PFSK-1 (cell line): ENCODE data around the gene RXFP1.

Experiments
- FOXP2 ChIP-seq: optimal IDR thresholded peaks from 2 replicates; pipeline ENCODE3; 2011; ENCODE audit warnings: borderline replicate concordance, control low read depth, inconsistent platforms; ENCODE audit not compliant: insufficient read depth; ENCODE audit errors: extremely low read length, extremely low read depth
- POLR2AphosphoS5 ChIP-seq: IDR thresholded peaks from 2 replicates; pipeline ENCODE4 v1.6.1; 2012; ENCODE audit warnings: low read depth, mild to moderate bottlenecking, control low read depth, low read length, moderate library complexity
- REST ChIP-seq, 2 experiments: IDR thresholded peaks; 2 replicates each; pipeline versions ENCODE4 v1.6.1 to v1.8.0; 2011 to 2012; ENCODE audit warnings: low read depth in 2 of 2, low read length in 2 of 2, control low read depth in 1 of 2, inconsistent platforms in 1 of 2, mild to moderate bottlenecking in 1 of 2, moderate library complexity in 1 of 2; ENCODE audit not compliant: insufficient read depth in 1 of 2
- SIN3A ChIP-seq: IDR thresholded peaks from 2 replicates; pipeline ENCODE4 v1.6.1; 2012; ENCODE audit warnings: mild to moderate bottlenecking, low read length, moderate library complexity, borderline replicate concordance; ENCODE audit not compliant: insufficient read depth
- TAF1 ChIP-seq: IDR thresholded peaks from 2 replicates; pipeline ENCODE4 v1.6.1; 2012; ENCODE audit warnings: low read length, control low read depth, borderline replicate concordance; ENCODE audit not compliant: insufficient read depth

RXFP1 gene

GRCh38 chr4:158590306-158590705 lies 68.6 kb downstream of the RXFP1 start:
- TF ChIP-seq SIN3A = no peak
- TF ChIP-seq TAF1 = no peak
- TF ChIP-seq POLR2AphosphoS5 = no peak
- TF ChIP-seq FOXP2 = no peak
- TF ChIP-seq REST (IDR thresholded peaks at IDR 0.05; ENCODE audit: insufficient read depth in 1 of 2, low read depth in 2 of 2, low read length in 2 of 2) = no peak

GRCh38 chr4:158590824-158591223 lies 69.1 kb downstream of the RXFP1 start:
- TF ChIP-seq TAF1 (no peak), REST (IDR thresholded peaks at IDR 0.05; ENCODE audit: insufficient read depth in 1 of 2, low read depth in 2 of 2, low read length in 2 of 2) (no peak), POLR2AphosphoS5 (no peak), FOXP2 (no peak), SIN3A (no peak)

GRCh38 chr4:158597879-158598596 lies 76.4 kb downstream of the RXFP1 start:
- TF ChIP-seq SIN3A = no peak
- TF ChIP-seq POLR2AphosphoS5 = no peak
- no peak for TF ChIP-seq REST (IDR thresholded peaks at IDR 0.05; ENCODE audit: insufficient read depth in 1 of 2, low read depth in 2 of 2, low read length in 2 of 2)
- TF ChIP-seq TAF1 = no peak
- no peak for TF ChIP-seq FOXP2

- TF ChIP-seq FOXP2 = no peak
- TF ChIP-seq TAF1 = no peak
- no peak for TF ChIP-seq REST (IDR thresholded peaks at IDR 0.05; ENCODE audit: insufficient read depth in 1 of 2, low read depth in 2 of 2, low read length in 2 of 2)
- TF ChIP-seq POLR2AphosphoS5 = no peak
- no peak for TF ChIP-seq SIN3A
Measured at GRCh38 chr4:158599150-158599549, 77.5 kb downstream of the RXFP1 start.
